Liver (tissue), 9 donors: Measurements from ENCODE around the gene SETX. TPM values are rescaled to one million over a fixed set of nuclear protein-coding genes. Genes with fewer than 3 reads are reported as not detected.

Experiments used
- DNase-seq: peaks from one replicate; pipeline ENCODE4 v3.0.0-alpha.2; 2017; ENCODE audit warnings: low spot score
- H3K27ac ChIP-seq, 2 donors: one replicate each; pipeline ENCODE4 v1.7.0; 2013; ENCODE audit warnings: inconsistent platforms in 2 of 2, low read length in 2 of 2, control low read depth in 1 of 2, low read depth in 1 of 2, mild to moderate bottlenecking in 1 of 2
- H3K27me3 ChIP-seq, 4 donors: one replicate each; pipeline versions ENCODE4 v1.6.1 to v1.7.0; 2013; ENCODE audit warnings: low read length in 3 of 4, inconsistent platforms in 1 of 4, mild to moderate bottlenecking in 1 of 4, moderate library complexity in 1 of 4; ENCODE audit not compliant: control insufficient read depth in 4 of 4, insufficient read depth in 4 of 4
- H3K36me3 ChIP-seq, 4 donors: one replicate each; pipeline versions ENCODE4 v1.6.1 to v1.7.0; 2013; ENCODE audit warnings: low read length in 3 of 4, mild to moderate bottlenecking in 3 of 4, low read depth in 1 of 4, moderate library complexity in 1 of 4; ENCODE audit not compliant: control insufficient read depth in 4 of 4, insufficient read depth in 3 of 4
- H3K4me1 ChIP-seq, 4 donors: one replicate each; pipeline versions ENCODE4 v1.6.1 to v1.7.0; 2013; ENCODE audit warnings: low read length in 3 of 4, mild to moderate bottlenecking in 3 of 4, moderate library complexity in 1 of 4; ENCODE audit not compliant: control insufficient read depth in 4 of 4, insufficient read depth in 4 of 4
- H3K4me3 ChIP-seq, 3 donors: one replicate each; pipeline versions ENCODE4 v1.6.1 to v1.7.0; 2013; ENCODE audit warnings: low read length in 3 of 3, control low read depth in 1 of 3, low read depth in 1 of 3, mild to moderate bottlenecking in 1 of 3
- H3K9ac ChIP-seq, 2 donors: one replicate each; pipeline ENCODE4 v1.7.0; 2013; ENCODE audit warnings: low read length in 2 of 2, mild to moderate bottlenecking in 2 of 2, moderate library complexity in 2 of 2, control low read depth in 1 of 2, low read depth in 1 of 2
- H3K9me3 ChIP-seq, 4 donors: one replicate each; pipeline versions ENCODE4 v1.6.1 to v1.7.0; 2013; ENCODE audit warnings: low read length in 3 of 4; ENCODE audit not compliant: control insufficient read depth in 4 of 4
- ATF3 ChIP-seq: IDR thresholded peaks from 2 replicates; pipeline ENCODE4 v1.6.1; 2016; ENCODE audit warnings: antibody characterized with exemption
- CTCF ChIP-seq: fragments of 150-350 bp; IDR thresholded peaks from 2 replicates; pipeline ENCODE4 v1.5.1; 2017; ENCODE audit warnings: improper control_type of control experiment, low read depth, low read length; ENCODE audit not compliant: missing input control
- EGR1 ChIP-seq, 2 donors: IDR thresholded peaks; 2 replicates each; pipeline ENCODE4 v1.6.1; 2016 to 2018; ENCODE audit warnings: antibody characterized with exemption in 2 of 2, low read depth in 2 of 2
- FOXA1 ChIP-seq: IDR thresholded peaks from 2 replicates; pipeline ENCODE4 v1.6.1; 2016; ENCODE audit warnings: antibody characterized with exemption
- FOXA2 ChIP-seq: IDR thresholded peaks from 2 replicates; pipeline ENCODE4 v1.6.1; 2016; ENCODE audit warnings: antibody characterized with exemption
- GABPA ChIP-seq, 2 donors: IDR thresholded peaks in 1 of 2; conservative IDR thresholded peaks in 1 of 2; 2 replicates each; pipeline ENCODE4 v1.6.1; 2016; ENCODE audit warnings: antibody characterized with exemption in 2 of 2, mild to moderate bottlenecking in 1 of 2, moderate library complexity in 1 of 2
- HNF4A ChIP-seq, 2 donors: conservative IDR thresholded peaks; 2 replicates each; pipeline ENCODE4 v1.6.1; 2016; ENCODE audit warnings: antibody characterized with exemption in 2 of 2, mild to moderate bottlenecking in 2 of 2
- HNF4G ChIP-seq: IDR thresholded peaks from 2 replicates; pipeline ENCODE4 v1.6.1; 2016; ENCODE audit warnings: antibody characterized with exemption
- JUND ChIP-seq, 2 donors: IDR thresholded peaks; 2 replicates each; pipeline ENCODE4 v1.6.1; 2016; ENCODE audit warnings: antibody characterized with exemption in 2 of 2
- MAX ChIP-seq: IDR thresholded peaks from 2 replicates; pipeline ENCODE4 v1.6.1; 2016; ENCODE audit warnings: antibody characterized with exemption
- NR2F2 ChIP-seq: IDR thresholded peaks from 2 replicates; pipeline ENCODE4 v1.6.1; 2016; ENCODE audit warnings: antibody characterized with exemption
- RAD21 ChIP-seq, 2 donors: IDR thresholded peaks; 2 replicates each; pipeline ENCODE4 v1.6.1; 2016; ENCODE audit warnings: antibody characterized with exemption in 2 of 2, mild to moderate bottlenecking in 2 of 2
- REST ChIP-seq: IDR thresholded peaks from 2 replicates; pipeline ENCODE4 v1.6.1; 2016; ENCODE audit warnings: antibody characterized with exemption, mild to moderate bottlenecking
- RXRA ChIP-seq, 2 donors: IDR thresholded peaks; 2 replicates each; pipeline ENCODE4 v1.6.1; 2017 to 2018; ENCODE audit warnings: antibody characterized with exemption in 2 of 2, mild to moderate bottlenecking in 1 of 2
- SP1 ChIP-seq: IDR thresholded peaks from 2 replicates; pipeline ENCODE4 v1.6.1; 2018; ENCODE audit warnings: antibody characterized with exemption, mild to moderate bottlenecking
- TAF1 ChIP-seq: conservative IDR thresholded peaks from 2 replicates; pipeline ENCODE4 v1.6.1; 2016; ENCODE audit warnings: antibody characterized with exemption, mild to moderate bottlenecking
- YY1 ChIP-seq: IDR thresholded peaks from 2 replicates; pipeline ENCODE4 v1.6.1; 2016; ENCODE audit warnings: antibody characterized with exemption, mild to moderate bottlenecking
- ZBTB33 ChIP-seq: IDR thresholded peaks from 2 replicates; pipeline ENCODE4 v1.6.1; 2016; ENCODE audit warnings: antibody characterized with exemption
- WGBS: extraction: QIAGEN DNeasy Blood & Tissue Kit; methylation state at CpG from one replicate; pipeline ENCODE4 v1.1.7; 2013; 5-methylcytosine and 5-hydroxymethylcytosine counted together
- polyA plus RNA-seq, 2 donors: library from polyadenylated mRNA; stranded (reverse) in 1 of 2; unstranded in 1 of 2; fragments of 200-250 nt in 1 of 2; fragments of >200 nt in 1 of 2; fragmentation: Nextera tagmentation in 1 of 2; extraction: Ambion mirVana in 1 of 2; gene quantifications; one replicate each; pipeline versions ENCODE4 v1.2.1 to v1.2.3, GENCODE V29; 2013 to 2015
- total RNA-seq, 2 donors: library from RNA; depleted of rRNA; stranded (reverse); fragments of >200 nt; gene quantifications; one replicate each; pipeline ENCODE4 v1.2.3, GENCODE V29; 2014
- donor health status: healthy.
- donor health status: healthy.
- donor health status: healthy.
- donor health status: healthy.
- donor health status: healthy.

Gene SETX
- total and polyA plus RNA-seq, 4 donors, result 8.6 to 60.2 (median 19.6) TPM

- Histone ChIP-seq H3K4me1 (peaks cover 0 to 4% (median 0%) of the 10 kb centered on the region in 4 donors), H3K27ac (no peak overlapping the region), H3K9me3 (no peaks in the 10 kb centered on the region), H3K36me3 (no peaks in the 10 kb centered on the region), H3K27me3 (no peaks in the 10 kb centered on the region), H3K9ac (no peak overlapping the region), H3K4me3 (no peak overlapping the region)
- 92% methylated on average over 4 of the region's 4 CpGs for WGBS
- TF ChIP-seq ATF3, result no peak
- no peak for TF ChIP-seq YY1
- TF ChIP-seq RXRA (IDR thresholded peaks at IDR 0.05), result no peak
- no peak for TF ChIP-seq HNF4G
- no peak for TF ChIP-seq HNF4A (conservative IDR thresholded peaks at IDR 0.05)
- no peak for TF ChIP-seq CTCF
- TF ChIP-seq FOXA2, result no peak
- no peak for TF ChIP-seq SP1
- TF ChIP-seq REST, result no peak
- no peak for TF ChIP-seq JUND (IDR thresholded peaks at IDR 0.05)
- no peak for TF ChIP-seq GABPA (IDR thresholded peaks at IDR 0.05 in 1 of 2, conservative IDR thresholded peaks at IDR 0.05 in 1 of 2)
- TF ChIP-seq RAD21 (IDR thresholded peaks at IDR 0.05), result no peak
- no peak for TF ChIP-seq EGR1 (IDR thresholded peaks at IDR 0.05; ENCODE audit: low read depth in 2 of 2)
- no peak for TF ChIP-seq ZBTB33
- TF ChIP-seq TAF1, result no peak
- TF ChIP-seq MAX, result no peak
- no peak for TF ChIP-seq NR2F2
- no peak for TF ChIP-seq FOXA1
- DNase-seq, result no peak
Measured at GRCh38 chr9:132369421-132369820, 14.6 kb upstream of the SETX start.
